Stimulated activated CD4-positive, alpha-beta T cell treated with anti-CD3 and anti-CD28 coated beads, Interleukin-12 subunit alpha, Interleukin-12 subunit beta, amount 100 ng/mL, for 24 hours (primary cell): ENCODE measurements around the gene SGSM2.

ENCODE experiments used
- DNase-seq, 2 experiments: peaks; one replicate each; pipeline ENCODE4 v3.0.0-alpha.2; 2020; ENCODE audit warnings: low read depth in 2 of 2

Gene SGSM2

GRCh38 chr17:2420176-2420575 is 82.9 kb downstream of the SGSM2 start:
- DNase-seq = no peak

GRCh38 chr17:2421315-2422147 is 84.2 kb downstream of the SGSM2 start:
- DNase-seq = no peak

- no peak for DNase-seq
Observed at GRCh38 chr17:2423271-2423670, 86.0 kb downstream of the SGSM2 start.

- DNase-seq = no peak
Observed at GRCh38 chr17:2427215-2427614, 89.9 kb downstream of the SGSM2 start.

- no peak for DNase-seq
Observed at GRCh38 chr17:2427910-2428309, 90.6 kb downstream of the SGSM2 start.
